ENCODE data around the gene CDYL.

The CDYL gene, protein sequence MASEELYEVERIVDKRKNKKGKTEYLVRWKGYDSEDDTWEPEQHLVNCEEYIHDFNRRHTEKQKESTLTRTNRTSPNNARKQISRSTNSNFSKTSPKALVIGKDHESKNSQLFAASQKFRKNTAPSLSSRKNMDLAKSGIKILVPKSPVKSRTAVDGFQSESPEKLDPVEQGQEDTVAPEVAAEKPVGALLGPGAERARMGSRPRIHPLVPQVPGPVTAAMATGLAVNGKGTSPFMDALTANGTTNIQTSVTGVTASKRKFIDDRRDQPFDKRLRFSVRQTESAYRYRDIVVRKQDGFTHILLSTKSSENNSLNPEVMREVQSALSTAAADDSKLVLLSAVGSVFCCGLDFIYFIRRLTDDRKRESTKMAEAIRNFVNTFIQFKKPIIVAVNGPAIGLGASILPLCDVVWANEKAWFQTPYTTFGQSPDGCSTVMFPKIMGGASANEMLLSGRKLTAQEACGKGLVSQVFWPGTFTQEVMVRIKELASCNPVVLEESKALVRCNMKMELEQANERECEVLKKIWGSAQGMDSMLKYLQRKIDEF

DNA sequence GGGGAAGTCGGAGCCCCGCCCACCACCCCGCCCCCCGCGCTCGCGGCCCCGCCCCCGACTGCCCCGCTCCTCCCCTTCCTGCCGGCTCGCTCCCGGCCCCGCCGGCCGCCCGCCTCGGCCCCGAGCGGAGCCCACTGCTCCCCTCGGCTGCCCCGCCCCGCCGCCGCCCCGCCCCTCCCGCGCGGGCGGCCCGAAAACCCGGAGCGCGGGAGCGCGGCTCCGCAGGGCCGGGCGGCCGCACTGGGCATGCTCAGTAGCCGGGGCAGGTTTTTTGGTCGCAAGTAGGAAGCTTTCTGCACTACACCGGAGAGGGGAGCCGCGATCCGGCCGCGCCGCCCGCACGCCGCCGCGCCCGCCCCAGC, at the start of gene CDYL:
Gene CDYL, plus strand, starts transcription at position 274 of the 362 bp plus-strand sequence. CDS start 380 bp downstream, outside the sequence.
- DNase-seq: peak; percentile 27 to 93

DNA sequence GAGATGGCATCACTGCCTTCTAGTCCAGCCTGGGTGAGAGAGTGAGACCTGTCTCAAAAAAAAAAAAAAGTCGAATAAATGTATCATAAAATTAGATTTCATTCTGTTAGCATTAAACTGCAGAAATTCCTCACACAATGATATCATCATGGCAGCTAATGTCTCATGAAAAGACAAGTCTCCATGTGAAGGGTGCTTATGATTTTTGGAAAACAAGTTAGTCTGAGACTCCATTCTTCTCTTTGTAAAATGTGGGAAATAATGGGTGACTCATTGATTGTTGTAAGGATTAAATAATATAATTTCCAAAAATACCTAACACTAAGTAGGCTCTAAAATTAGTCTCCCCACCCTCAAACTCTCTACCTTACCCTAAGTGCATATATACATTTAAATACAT, 49.6 kb upstream of the CDYL start:
- DNase-seq: no peak

DNA sequence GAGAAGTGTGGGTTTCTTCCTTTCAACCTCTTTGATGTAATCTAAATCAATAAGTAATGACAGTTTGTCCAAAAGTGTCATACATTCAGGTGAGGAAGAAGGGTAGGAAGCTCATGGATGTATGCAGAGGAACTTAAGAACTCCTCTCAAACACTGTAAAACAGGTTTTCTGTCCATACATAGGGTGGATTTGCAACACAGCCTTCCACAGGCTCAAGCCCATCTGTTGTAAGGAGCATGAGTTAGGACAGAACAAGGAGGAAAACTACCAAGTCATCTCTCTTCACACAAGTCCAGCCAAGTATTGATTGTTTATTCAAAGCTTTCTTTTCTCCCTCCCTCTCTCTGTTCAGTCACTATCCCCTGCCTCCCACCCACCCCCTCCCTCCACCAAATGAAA, 49.0 kb upstream of the CDYL start:
- DNase-seq: no peak

DNA sequence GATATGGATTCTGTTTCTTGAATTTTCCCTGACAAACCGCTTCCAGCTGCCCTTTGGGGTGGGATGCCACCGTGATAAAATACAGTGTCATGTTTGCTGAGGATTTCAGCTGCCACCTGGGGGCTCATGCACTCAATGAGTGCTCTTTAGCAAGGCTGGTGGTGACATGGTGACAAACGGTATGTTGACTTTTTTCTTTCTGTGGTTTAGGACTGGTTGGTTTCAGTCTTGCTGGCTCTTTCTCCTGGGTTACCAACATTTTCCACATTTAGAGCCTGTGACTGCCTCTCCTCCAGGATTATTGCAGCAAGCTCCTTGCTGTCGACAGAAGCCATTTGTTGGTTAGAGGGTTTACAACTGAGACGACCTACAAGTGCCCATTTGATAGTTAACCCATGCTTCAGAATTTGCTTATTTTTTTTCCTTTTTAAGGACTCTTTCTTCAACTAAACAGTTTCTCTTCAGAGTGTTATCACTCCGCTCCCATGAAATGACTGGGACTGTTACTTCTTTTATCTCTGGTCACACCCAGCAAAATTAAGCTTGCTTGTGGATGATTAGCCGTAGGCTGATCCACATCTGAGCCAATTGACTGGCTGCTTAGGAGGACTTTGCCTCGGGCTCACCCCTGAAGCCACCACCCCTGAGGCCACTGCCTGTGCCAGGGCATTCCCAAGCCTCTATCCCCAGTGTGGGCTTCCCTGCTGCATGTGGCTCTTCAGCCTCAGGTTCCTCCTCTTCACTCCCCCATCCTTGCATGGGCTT, 48.4 kb upstream of the CDYL start:
- no peak for DNase-seq

DNA sequence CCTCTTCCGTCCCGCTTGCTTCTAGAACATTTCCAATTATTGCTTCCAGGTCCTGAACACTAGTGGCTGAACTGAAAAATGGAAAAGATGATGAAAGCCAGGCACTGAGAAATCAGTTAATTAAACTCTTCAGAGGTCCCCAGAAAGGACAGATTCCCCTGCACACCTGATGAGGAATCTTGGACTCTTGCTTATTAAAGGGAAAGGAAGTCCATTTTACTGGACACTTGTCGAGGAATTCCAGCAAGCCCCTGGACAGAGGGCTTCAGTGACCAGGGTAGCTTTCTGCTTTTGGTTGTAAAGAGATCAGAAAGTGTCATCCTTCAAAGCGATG, 47.8 kb upstream of the CDYL start:
- DNase-seq: no peak

DNA sequence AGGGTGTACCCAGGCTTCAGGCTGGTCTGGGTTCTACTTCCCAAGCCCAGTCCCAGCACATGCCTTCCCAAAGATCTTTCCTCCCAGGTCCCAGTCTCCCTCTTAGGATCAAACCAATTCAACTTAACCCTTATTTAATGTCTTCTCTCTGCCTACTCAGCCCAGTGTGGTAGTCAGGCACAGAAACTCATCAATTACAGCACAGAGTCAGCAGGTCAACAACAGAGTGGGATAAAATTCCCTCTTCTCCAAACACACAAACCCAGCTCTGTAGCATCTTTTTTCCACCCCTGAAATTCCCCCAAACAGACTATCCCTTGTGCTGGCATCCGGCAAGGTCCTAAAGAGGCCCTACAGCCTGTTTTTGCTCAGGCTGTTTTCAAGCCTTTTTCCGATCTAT, 47.3 kb upstream of the CDYL start:
- no peak for DNase-seq

DNA sequence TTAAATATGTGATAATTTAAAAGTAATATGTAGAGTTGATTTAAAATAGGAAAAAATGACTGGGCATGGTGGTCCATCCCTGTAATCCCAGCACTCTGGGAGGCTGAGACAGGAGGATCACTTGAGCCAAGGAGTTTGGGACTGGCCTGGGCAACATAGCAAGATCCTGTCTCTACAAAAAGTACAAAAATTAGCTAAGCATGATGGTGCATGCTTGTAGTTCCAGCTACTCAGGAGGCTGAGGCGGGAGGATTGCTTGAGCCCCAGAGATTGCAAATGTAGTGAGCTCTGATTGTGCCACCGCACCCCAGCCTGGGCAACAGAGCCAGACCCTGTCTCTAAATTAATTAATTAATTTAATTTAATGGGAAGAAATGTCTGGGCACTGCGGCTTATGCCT, 44.2 kb upstream of the CDYL start:
- no peak for DNase-seq

DNA sequence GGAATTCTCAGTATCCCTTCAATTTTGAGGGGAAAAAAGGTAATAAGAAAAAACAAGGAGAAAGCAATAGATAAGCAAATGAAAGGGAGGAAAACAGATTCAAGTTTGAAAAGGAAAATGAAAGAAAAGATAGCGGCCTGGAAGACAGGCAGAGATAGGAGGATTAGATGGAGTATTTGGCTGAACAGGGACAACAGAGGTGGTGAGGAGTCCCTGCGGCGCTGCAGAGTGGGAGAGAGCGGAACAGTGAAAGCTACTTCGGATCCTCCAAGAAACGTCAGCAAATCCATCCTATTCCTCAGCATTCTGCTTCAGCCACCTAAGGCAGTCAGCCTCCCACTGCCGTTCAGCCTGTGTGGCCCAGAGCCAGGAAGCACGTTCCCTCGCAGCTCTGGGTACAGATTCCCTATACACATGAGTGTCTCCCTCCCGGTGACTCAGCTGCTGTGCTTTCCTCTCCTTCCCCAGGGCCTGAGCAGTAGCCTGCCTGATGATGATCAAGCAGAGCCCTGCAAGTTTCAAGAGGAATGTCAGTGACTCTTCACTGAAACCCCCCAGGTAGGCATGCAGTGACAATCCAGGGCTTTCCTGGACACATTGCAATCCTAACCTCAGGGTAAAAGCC, 43.4 kb upstream of the CDYL start:
- no peak for DNase-seq

DNA sequence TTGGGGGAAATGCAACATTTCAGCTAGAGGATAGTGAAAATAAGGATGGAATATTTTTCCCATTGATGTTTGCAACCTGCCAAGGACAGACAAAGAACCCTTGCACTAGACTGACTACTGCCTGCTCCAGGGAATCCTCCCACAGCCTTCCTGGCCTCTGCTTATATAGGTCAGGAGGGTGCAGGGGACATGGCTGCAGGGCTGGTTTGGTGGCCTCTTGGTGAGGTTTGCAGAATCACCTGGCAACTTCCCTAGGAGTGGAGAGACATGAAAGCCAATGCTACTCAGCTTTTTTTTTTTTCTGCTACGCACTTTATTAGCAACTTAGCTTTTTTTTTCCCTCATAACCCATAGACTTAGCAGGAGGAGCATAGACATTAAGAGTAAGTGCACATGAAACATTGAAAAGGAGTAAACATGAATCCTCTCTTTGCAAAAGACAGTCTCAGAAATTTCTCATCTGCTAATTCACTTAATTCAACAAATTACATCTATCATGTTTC, 39.8 kb upstream of the CDYL start:
- DNase-seq: no peak

DNA sequence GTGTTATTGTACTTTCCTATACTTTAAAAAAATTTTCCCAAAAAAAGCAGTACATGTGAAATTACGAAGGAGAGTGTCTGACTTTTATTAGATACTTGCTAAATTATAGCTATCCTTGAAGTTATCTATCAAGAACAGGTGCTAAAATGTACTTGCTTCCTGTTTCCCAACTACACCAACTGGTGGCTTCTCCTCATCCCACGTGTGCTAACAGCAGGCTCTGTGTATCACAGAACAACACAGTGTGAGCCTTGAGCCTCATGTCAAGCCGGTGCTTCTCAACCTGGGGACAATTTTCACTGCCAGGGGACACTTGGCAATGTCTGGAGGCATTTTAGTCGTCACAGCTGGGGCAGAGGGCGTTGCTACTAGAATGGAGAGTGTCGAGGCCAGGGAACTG, 36.2 kb upstream of the CDYL start:
- DNase-seq: no peak

DNA sequence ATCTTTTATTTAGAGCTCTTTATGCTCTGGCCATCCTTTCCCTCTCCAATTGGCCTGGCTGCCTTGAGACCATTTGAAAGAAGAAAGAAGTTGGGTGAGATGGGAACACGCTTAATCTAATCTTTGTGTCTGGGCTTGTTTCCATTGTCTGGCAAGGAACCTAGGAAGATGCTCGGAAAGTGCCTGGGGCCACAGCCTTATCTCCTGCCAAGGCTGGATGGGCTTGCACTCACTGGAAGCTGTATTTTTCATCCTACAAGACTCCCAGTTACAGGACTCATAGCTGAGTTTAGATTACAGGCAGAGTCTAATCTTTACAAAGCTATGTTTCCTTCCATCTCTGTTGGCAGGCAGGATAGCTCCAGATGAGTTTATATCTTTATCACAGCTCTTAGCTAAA, 33.1 kb upstream of the CDYL start:
- no peak for DNase-seq

DNA sequence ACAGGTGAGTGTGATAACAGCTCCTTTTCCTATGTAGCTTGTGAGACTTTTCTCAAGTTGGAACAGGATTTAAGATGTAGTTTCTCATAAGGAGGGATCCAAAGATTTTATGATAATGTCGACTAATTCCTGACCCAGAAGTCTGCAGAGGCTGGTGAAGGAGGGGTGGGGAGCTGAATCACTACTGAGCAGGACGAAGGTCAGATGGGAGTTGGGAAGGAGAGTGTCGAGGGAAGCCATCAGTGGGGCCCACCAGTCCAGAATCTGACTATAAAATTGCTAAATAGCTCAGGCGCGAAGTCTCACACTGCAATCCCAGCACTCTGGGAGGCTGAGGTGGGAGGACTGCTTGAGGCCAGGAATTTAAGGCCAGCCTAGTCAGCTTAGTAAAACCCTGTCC, 32.3 kb upstream of the CDYL start:
- no peak for DNase-seq

DNA sequence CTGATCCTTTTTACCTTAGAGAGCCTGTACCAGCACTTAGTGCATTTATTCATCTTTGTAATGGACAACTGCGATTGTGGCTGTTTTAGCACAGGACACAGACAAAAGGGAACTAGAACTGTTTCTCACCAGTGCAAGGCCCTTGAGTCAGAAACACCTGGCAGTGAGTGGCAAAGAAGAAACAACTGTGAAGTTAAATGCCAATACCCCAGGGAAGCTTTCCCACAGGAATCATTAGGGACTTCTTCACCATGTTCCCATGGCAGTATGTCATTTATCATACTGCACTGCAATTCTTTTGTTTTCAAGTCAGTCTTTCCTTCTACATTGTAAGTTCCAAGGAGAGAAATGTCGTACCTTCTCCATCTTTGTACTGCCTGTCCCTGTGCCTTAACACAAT, 28.6 kb upstream of the CDYL start:
- no peak for DNase-seq

DNA sequence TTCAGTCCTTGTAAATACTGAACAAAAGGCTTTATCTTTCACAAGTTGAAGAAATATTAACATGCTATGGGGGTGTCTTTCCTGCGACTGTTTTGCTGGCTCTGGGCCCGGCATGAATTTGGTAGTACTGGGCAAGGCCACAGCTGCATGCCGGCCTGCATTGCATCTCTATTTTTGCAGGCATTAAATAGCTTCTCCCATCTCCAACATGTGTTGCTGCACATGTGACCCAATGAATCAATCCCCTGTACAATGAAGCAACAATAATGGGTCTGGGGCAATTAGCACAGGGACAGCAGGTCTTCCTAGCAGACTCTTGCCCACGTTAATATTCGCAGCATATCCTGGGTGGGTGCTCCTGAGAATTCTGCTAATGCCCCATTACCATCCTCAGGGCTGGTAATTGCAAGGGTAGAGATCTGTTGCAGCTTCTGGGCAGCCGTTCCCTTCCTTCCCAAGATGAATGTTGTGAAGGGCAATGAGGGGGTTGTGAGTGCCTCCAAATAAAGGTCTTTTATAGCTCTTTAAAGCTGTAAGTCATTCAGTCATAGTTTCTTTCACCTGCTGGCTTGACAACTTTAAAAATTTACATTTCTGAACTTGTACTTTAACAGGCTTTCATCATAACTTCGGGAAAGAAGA, 24.3 kb upstream of the CDYL start:
- DNase-seq: no peak

DNA sequence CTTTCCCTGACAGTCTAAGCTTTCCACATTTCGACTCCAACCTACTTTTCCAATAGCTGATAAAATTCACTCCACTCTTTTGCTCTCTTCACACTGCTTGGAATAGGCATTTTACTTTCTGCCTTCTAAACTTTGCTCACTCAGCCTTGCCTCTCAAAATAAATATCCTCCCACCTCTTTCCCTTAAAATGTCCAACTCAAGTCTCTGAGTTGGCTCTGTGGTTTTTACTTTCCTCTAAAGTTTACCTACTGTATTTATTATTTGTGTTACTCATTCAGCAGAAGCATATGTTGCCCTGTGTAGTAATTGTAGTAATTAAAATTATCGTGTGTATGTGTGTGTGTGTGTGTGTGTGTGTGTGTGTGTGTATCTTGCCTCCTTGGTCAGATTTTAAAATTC, 20.0 kb upstream of the CDYL start:
- DNase-seq: no peak

DNA sequence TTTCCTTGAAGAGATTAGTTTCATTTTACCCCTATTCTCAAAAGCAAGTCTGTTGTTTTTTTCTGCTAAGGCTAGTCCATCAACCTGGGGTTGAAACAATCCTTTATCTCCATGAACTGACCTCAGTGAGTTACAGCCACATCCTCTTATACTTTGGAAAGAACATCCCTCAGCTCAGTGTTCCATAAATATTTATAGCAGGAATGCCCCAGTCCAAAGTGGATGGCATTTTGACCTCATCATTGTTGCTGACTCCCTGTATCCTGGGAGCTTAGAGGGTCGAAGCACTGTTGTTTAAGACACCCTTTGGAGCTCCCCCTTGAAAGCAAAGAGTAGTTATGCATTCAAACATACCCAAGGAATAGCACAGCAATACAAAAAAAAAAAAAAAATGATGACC, 16.2 kb upstream of the CDYL start:
- DNase-seq: no peak

DNA sequence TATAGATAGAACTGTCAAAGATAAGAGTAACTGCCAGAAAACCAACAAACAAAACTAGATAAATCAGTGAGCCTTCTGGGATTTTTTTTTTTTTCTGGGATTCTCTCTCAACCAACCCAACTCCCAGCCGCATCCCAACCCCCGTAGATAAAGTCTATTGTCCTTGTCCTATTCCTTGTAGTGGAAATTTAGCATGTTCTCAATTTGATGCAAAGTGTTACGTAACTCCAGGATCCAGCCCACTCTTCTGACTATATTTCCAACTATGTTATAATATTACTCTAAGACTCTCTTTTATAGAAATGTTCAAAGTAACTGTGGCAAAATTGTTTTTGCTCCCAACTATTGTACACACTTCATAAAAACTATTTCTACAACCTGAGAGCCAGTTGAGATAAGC, 15.4 kb upstream of the CDYL start:
- DNase-seq: no peak

DNA sequence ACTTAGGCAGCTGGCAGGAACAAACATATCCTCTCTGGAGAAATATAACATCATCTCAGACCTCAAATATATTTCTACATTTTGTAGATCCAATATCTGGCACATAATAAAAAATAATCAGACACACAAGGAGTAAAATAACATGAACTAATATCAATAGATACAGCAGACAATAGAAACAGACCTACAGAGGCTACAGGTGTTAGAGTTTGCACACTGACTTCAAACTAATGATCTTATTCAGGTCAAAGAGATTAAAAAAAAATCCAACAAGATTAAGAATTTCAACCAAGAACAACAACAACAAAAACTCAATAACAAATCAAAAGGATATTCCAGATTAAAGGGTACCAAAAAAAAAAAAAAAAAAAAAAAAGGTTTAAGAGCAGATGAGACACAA, 13.9 kb upstream of the CDYL start:
- DNase-seq: no peak

DNA sequence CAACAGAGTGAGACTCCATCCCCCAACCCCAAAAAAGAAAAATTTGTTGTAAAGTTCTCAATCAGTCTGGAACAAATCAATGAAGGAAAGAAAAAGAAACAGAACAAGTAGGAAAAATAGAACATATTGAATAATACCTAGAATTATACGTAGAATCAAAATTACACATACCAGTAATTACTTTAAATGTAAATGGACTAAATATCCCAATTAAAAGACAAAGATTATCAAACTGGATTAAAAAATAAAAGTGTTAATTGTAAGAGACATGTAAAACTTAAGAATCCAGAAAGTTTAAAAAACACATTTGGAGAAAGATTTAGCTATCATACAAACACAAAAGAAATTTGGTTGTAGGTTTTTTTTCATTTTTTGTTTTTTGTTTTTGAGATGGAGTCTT, 12.3 kb upstream of the CDYL start:
- no peak for DNase-seq

DNA sequence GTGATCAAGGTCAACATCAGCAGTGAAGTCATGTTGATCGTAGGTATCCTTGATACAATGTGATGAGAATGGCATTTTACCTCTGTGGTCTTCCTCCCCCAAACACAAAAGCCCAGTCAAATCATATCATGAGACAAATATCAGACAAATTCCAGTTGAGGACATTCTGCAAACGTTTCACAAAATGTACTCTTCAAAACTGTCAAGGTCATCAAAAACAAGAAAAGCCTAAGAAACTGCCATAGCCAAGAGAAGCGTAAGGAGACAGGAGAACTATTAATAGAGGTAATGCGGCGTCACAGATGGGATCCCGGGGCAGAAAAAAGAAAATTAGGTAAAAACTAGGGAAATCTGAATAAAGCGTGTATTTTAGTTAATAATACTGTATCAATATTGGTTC, 7.4 kb upstream of the CDYL start:
- no peak for DNase-seq

DNA sequence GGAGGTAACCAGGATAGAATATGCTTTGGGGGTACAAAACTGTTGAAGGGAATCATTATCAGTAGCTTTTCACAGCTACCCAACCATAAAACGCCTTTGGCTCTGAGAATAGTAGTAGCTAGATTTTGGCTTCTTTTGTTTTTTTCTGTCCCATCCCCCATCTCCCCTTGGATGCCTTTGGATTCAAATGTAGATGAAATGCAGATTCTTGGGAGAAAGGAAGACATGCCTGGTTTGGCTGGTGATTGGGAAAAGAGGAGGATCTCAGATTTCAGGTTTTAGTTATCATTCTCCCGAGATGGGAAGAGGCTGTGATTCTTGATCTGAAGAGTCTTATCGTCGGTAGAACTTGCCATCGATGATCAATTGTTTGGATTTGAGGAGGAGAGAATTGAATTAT, 3.5 kb upstream of the CDYL start:
- no peak for DNase-seq

DNA sequence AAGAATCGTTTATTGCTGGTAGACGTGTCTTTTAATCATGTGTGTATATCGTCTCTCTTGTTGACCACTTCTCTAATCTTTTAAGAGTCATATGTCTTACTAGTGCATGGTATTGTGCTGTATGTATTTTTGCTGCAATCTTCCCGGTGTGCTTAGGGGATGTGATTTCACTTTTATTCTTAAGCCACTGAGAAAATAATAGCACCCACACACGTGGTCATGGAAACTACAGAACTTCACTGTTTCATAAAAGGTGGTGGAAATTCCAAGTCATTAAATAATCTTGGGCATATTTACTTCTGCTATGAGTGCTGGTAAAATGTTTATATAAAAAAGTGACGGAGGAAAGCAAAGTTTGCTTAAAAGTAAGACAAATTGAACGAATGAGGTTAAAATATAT, 3.0 kb upstream of the CDYL start:
- DNase-seq: no peak

DNA sequence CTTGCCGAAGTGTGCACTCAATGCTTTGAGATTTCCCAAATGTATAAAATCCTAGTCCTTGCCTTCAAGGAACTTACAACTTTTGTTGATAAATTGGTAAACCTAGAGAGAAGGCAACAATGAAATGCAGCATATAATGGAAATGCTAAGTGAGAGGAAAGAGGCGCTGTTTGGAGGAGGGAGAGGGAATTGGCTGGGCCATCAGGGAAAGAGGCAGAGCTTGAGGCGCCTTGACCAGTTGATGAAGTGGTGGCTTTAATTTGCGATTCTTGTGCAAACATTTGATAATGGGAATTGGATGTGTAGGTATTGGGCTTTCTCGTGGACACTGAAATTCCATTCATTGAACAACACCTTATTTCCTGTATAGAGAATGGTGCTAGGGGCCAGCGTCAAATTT, 1.9 kb upstream of the CDYL start:
- no peak for DNase-seq
